Measurements from ENCODE around the gene AFAP1L2.

AFAP1L2 gene

GRCh38 chr10:114404171-114405010 lies at the start of gene AFAP1L2:
AFAP1L2 (minus strand) TSS chr10:114404502; CDS start chr10:114404455, 47 bp downstream.
- no peak for DNase-seq (ENCODE audit: low read depth)

GRCh38 chr10:114453576-114453975 lies 49.3 kb upstream of the AFAP1L2 start:
- DNase-seq (ENCODE audit: low read depth) = no peak

GRCh38 chr10:114448897-114449296 lies 44.6 kb upstream of the AFAP1L2 start:
- DNase-seq (ENCODE audit: low read depth) = no peak

GRCh38 chr10:114445332-114445731 lies 41.0 kb upstream of the AFAP1L2 start:
- no peak for DNase-seq (ENCODE audit: low read depth)

GRCh38 chr10:114444819-114445218 lies 40.5 kb upstream of the AFAP1L2 start:
- no peak for DNase-seq (ENCODE audit: low read depth)

GRCh38 chr10:114442091-114442630 lies 37.9 kb upstream of the AFAP1L2 start:
- no peak for DNase-seq (ENCODE audit: low read depth)

- no peak for DNase-seq (ENCODE audit: low read depth)
Measured at GRCh38 chr10:114441107-114441506, 36.8 kb upstream of the AFAP1L2 start.

GRCh38 chr10:114437473-114438292 lies 33.4 kb upstream of the AFAP1L2 start:
- DNase-seq (ENCODE audit: low read depth) = no peak

- DNase-seq (ENCODE audit: low read depth) = no peak
Measured at GRCh38 chr10:114436941-114437340, 32.6 kb upstream of the AFAP1L2 start.

GRCh38 chr10:114432566-114433093 lies 28.3 kb upstream of the AFAP1L2 start:
- no peak for DNase-seq (ENCODE audit: low read depth)

GRCh38 chr10:114431414-114432135 lies 27.3 kb upstream of the AFAP1L2 start:
- no peak for DNase-seq (ENCODE audit: low read depth)

- no peak for DNase-seq (ENCODE audit: low read depth)
Measured at GRCh38 chr10:114430688-114431413, 26.5 kb upstream of the AFAP1L2 start.

- DNase-seq (ENCODE audit: low read depth) = no peak
Measured at GRCh38 chr10:114429581-114430335, 25.5 kb upstream of the AFAP1L2 start.

- DNase-seq (ENCODE audit: low read depth) = no peak
Measured at GRCh38 chr10:114427124-114427852, 23.0 kb upstream of the AFAP1L2 start.

GRCh38 chr10:114426476-114426875 lies 22.2 kb upstream of the AFAP1L2 start:
- DNase-seq (ENCODE audit: low read depth) = no peak

GRCh38 chr10:114420811-114421485 lies 16.6 kb upstream of the AFAP1L2 start:
- no peak for DNase-seq (ENCODE audit: low read depth)

- no peak for DNase-seq (ENCODE audit: low read depth)
Measured at GRCh38 chr10:114418109-114418508, 13.8 kb upstream of the AFAP1L2 start.

GRCh38 chr10:114412907-114413797 lies 8.8 kb upstream of the AFAP1L2 start:
- no peak for DNase-seq (ENCODE audit: low read depth)
